Natural killer cell (primary cell): Measurements from ENCODE around the gene HOXD10. TPM values are rescaled to one million over a fixed set of nuclear protein-coding genes. Genes with fewer than 3 reads are reported as not detected.

ENCODE experiments used
- ATAC-seq, 3 donors: fragments of 150-1000 bp in 2 of 3; fragments of 200-7000 bp in 1 of 3; cut with Tn5 transposase; 1 replicate in 1 of 3; 2 replicates in 2 of 3; pipeline ENCODE4 v1.10.0; 2021; ENCODE audit warnings: mild to moderate bottlenecking in 2 of 3, moderate library complexity in 2 of 3
- DNase-seq, 2 donors: peaks; one replicate each; pipeline versions ENCODE4 v3.0.0 to v3.0.0-alpha.2; 2013 to 2021; ENCODE audit warnings: mixed read lengths in 1 of 2
- H3K27ac ChIP-seq: one replicate; pipeline ENCODE4 v1.5.1; 2013; ENCODE audit warnings: mild to moderate bottlenecking, low read length
- H3K27me3 ChIP-seq: one replicate; pipeline ENCODE4 v1.6.1; 2013; ENCODE audit warnings: low read length; ENCODE audit not compliant: control insufficient read depth, insufficient read depth
- H3K36me3 ChIP-seq: one replicate; pipeline ENCODE4 v1.6.1; 2013; ENCODE audit warnings: low read length; ENCODE audit not compliant: control insufficient read depth, insufficient read depth
- H3K4me1 ChIP-seq: one replicate; pipeline ENCODE4 v1.6.1; 2013; ENCODE audit warnings: low read length; ENCODE audit not compliant: control insufficient read depth, insufficient read depth
- H3K4me3 ChIP-seq: one replicate; pipeline ENCODE4 v1.5.1; 2013; ENCODE audit warnings: low read length
- H3K9me3 ChIP-seq: one replicate; pipeline ENCODE4 v1.6.1; 2013; ENCODE audit warnings: low read length; ENCODE audit not compliant: control insufficient read depth, insufficient read depth
- H3K27ac Mint-ChIP-seq, 2 donors: one replicate each; pipeline ENCODE4 v1.8.0; 2022; ENCODE audit warnings: mild to moderate bottlenecking in 2 of 2, mixed read lengths in 2 of 2, moderate library complexity in 1 of 2
- H3K27me3 Mint-ChIP-seq, 2 donors: one replicate each; pipeline ENCODE4 v1.8.0; 2022; ENCODE audit warnings: low read depth in 2 of 2, mixed read lengths in 2 of 2
- H3K36me3 Mint-ChIP-seq: one replicate; pipeline ENCODE4 v1.8.0; 2022; ENCODE audit warnings: mixed read lengths
- H3K4me1 Mint-ChIP-seq, 2 donors: one replicate each; pipeline ENCODE4 v1.8.0; 2022; ENCODE audit warnings: mixed read lengths in 2 of 2
- H3K4me3 Mint-ChIP-seq: one replicate; pipeline ENCODE4 v1.8.0; 2022; ENCODE audit warnings: mild to moderate bottlenecking, moderate library complexity, mixed read lengths
- H3K9me3 Mint-ChIP-seq, 2 donors: one replicate each; pipeline ENCODE4 v1.8.0; 2022; ENCODE audit warnings: mixed read lengths in 2 of 2
- CTCF ChIP-seq: fragments of 200-600 bp; IDR thresholded peaks from one replicate; pipeline ENCODE4 v1.8.0; 2022; ENCODE audit warnings: antibody characterized with exemption
- WGBS: methylation state at CpG from one replicate; pipeline ENCODE4 v1.1.7; 2013; ENCODE audit warnings: missing lambda C conversion rate; ENCODE audit not compliant: insufficient coverage; 5-methylcytosine and 5-hydroxymethylcytosine counted together
- intact Hi-C: fragments of 100-400 bp; cut with micrococcal nuclease; formaldehyde crosslinking; loops from one replicate; pipeline ENCODE4 v1.14.2; 2022
- total RNA-seq, 4 donors: library from RNA; stranded (reverse); fragments of 120-200 nt in 1 of 4; gene quantifications; one replicate each; pipeline versions ENCODE4 v1.2.3 to v1.2.4, GENCODE V29; 2013 to 2022

HOXD10 gene
- total RNA-seq, 3 donors from 2014 or later (not counting 1 experiment from before 2014, with no cell fraction given) = not detected

- Mint-ChIP-seq H3K4me3 (no peak overlapping the region), H3K36me3 (peaks cover 27% of the 10 kb centered on the region), H3K9me3 (peaks cover 0 to 8% of the 10 kb centered on the region in 2 donors), H3K27me3 (peaks cover 56 to 71% of the 10 kb centered on the region in 2 donors), H3K4me1 (peaks cover 9 to 17% of the 10 kb centered on the region in 2 donors), H3K27ac (no peak overlapping the region)
- Histone ChIP-seq H3K9me3 (peaks cover 33% of the 10 kb centered on the region), H3K4me3 (no peak overlapping the region), H3K36me3 (no peaks in the 10 kb centered on the region), H3K27me3 (peaks cover 71% of the 10 kb centered on the region), H3K27ac (no peak overlapping the region), H3K4me1 (peaks cover 17% of the 10 kb centered on the region)
- TF ChIP-seq CTCF = no peak
- intact Hi-C loops = loop anchor here (5.0 kb wide), 1 partner anchor 36 kb away; no protein-coding TSS in a partner anchor
- 17% methylated on average over 2 of the region's 2 CpGs for WGBS
- DNase-seq = no peak
- ATAC-seq = no peak
Observed at GRCh38 chr2:176076796-176077195, 39.8 kb upstream of the HOXD10 start.

- WGBS = 11% methylated on average over 25 of the region's 25 CpGs
- H3K4me3 ChIP-seq = no peak overlapping the region
- peaks cover 9 to 20% of the 10 kb centered on the region in 2 donors for H3K4me1 Mint-ChIP-seq
- DNase-seq (no peak), ATAC-seq (no peak)
- H3K4me1 ChIP-seq = peaks cover 17% of the 10 kb centered on the region
- H3K9me3 Mint-ChIP-seq = peaks cover 2 to 10% of the 10 kb centered on the region in 2 donors
- peaks cover 85% of the 10 kb centered on the region for H3K27me3 ChIP-seq
- peaks cover 48% of the 10 kb centered on the region for H3K9me3 ChIP-seq
- peak overlapping the region in 1 of 2 donors; percentile 77 for H3K27ac Mint-ChIP-seq
- H3K36me3 Mint-ChIP-seq = peaks cover 30% of the 10 kb centered on the region
- H3K36me3 ChIP-seq = no peaks in the 10 kb centered on the region
- intact Hi-C loops = loop anchor here (5.0 kb wide), 1 partner anchor 34 kb away; no protein-coding TSS in a partner anchor
- H3K27ac ChIP-seq = no peak overlapping the region
- TF ChIP-seq CTCF = no peak
- peak overlapping the region; percentile 75 for H3K4me3 Mint-ChIP-seq
- H3K27me3 Mint-ChIP-seq = peaks cover 63 to 69% of the 10 kb centered on the region in 2 donors
Observed at GRCh38 chr2:176078541-176079284, 37.9 kb upstream of the HOXD10 start.

- ATAC-seq (no peak), DNase-seq (no peak)
- H3K4me1 ChIP-seq = peaks cover 17% of the 10 kb centered on the region
- peaks cover 2 to 10% of the 10 kb centered on the region in 2 donors for H3K9me3 Mint-ChIP-seq
- WGBS = 10% methylated on average over 26 of the region's 30 CpGs
- H3K4me3 Mint-ChIP-seq = peak overlapping the region; percentile 75
- peaks cover 66 to 72% of the 10 kb centered on the region in 2 donors for H3K27me3 Mint-ChIP-seq
- H3K27me3 ChIP-seq = peaks cover 89% of the 10 kb centered on the region
- no peaks in the 10 kb centered on the region for H3K36me3 ChIP-seq
- TF ChIP-seq CTCF = no peak
- H3K27ac ChIP-seq = no peak overlapping the region
- H3K36me3 Mint-ChIP-seq = peaks cover 33% of the 10 kb centered on the region
- H3K27ac Mint-ChIP-seq = peak overlapping the region; percentile 70 to 77
- H3K4me1 Mint-ChIP-seq = peaks cover 9 to 23% of the 10 kb centered on the region in 2 donors
- no peak overlapping the region for H3K4me3 ChIP-seq
- peaks cover 54% of the 10 kb centered on the region for H3K9me3 ChIP-seq
- intact Hi-C loops = loop anchor here (5.0 kb wide), 1 partner anchor 33 kb away; no protein-coding TSS in a partner anchor
Observed at GRCh38 chr2:176079285-176079830, 37.2 kb upstream of the HOXD10 start.
